ENCODE measurements around the gene TNFAIP8L1. TPM values are rescaled to one million over a fixed set of nuclear protein-coding genes. Genes with fewer than 3 reads are reported as not detected.

The TNFAIP8L1 gene
- total RNA-seq, 2 donors from 2014 or later = 4.0 to 6.2 TPM

- no peak for DNase-seq (ENCODE audit: low spot score)
- Histone ChIP-seq H3K36me3 (peaks cover 10 to 28% of the 10 kb centered on the region in 2 donors), H3K4me3 (no peak overlapping the region), H3K27me3 (replicated peaks; ENCODE audit: insufficient read depth) (no peaks in the 10 kb centered on the region), H3K9me3 (no peaks in the 10 kb centered on the region), H3K27ac (no peak overlapping the region), H3K4me1 (replicated peaks) (no peaks in the 10 kb centered on the region)
- WGBS = 92% methylated on average over 15 of the region's 15 CpGs
- TF ChIP-seq POLR2A (IDR thresholded peaks at IDR 0.05) = no peak
- TF ChIP-seq CTCF (IDR thresholded peaks at IDR 0.05) = peak in 1 of 4 experiments; percentile 7
- intact Hi-C loops (cut with DNase I) = no loop called here
Measured at GRCh38 chr19:4660181-4660791, 21.0 kb downstream of the TNFAIP8L1 start.

GRCh38 chr19:4660993-4661392, 21.7 kb downstream of the TNFAIP8L1 start:
- intact Hi-C loops (cut with DNase I) = no loop called here
- TF ChIP-seq POLR2AphosphoS5 (IDR thresholded peaks at IDR 0.05) (no peak), CTCF (IDR thresholded peaks at IDR 0.05) (no peak), POLR2A (IDR thresholded peaks at IDR 0.05) (no peak)
- no peak overlapping the region for H3K27ac ChIP-seq
- no peak for DNase-seq (ENCODE audit: low spot score)
- H3K27me3 ChIP-seq (replicated peaks; ENCODE audit: insufficient read depth) = no peaks in the 10 kb centered on the region
- H3K4me1 ChIP-seq (replicated peaks) = no peaks in the 10 kb centered on the region
- no peak overlapping the region for H3K4me3 ChIP-seq
- H3K36me3 ChIP-seq = peaks cover 10 to 28% of the 10 kb centered on the region in 2 donors
- no peaks in the 10 kb centered on the region for H3K9me3 ChIP-seq
- WGBS = 95% methylated on average over 4 of the region's 4 CpGs

GRCh38 chr19:4662020-4662695, 22.8 kb downstream of the TNFAIP8L1 start:
- Histone ChIP-seq H3K4me3 (no peak overlapping the region), H3K27ac (no peak overlapping the region), H3K4me1 (replicated peaks) (no peaks in the 10 kb centered on the region), H3K27me3 (replicated peaks; ENCODE audit: insufficient read depth) (no peaks in the 10 kb centered on the region), H3K36me3 (peaks cover 6 to 28% of the 10 kb centered on the region in 2 donors), H3K9me3 (no peaks in the 10 kb centered on the region)
- TF ChIP-seq POLR2A (IDR thresholded peaks at IDR 0.05) (no peak), CTCF (IDR thresholded peaks at IDR 0.05) (no peak), POLR2AphosphoS5 (IDR thresholded peaks at IDR 0.05) (no peak)
- 74% methylated on average over 20 of the region's 20 CpGs for WGBS
- intact Hi-C loops (cut with DNase I) = no loop called here
- DNase-seq (ENCODE audit: low spot score) = no peak

GRCh38 chr19:4662812-4663211, 23.5 kb downstream of the TNFAIP8L1 start:
- peaks cover 3 to 26% of the 10 kb centered on the region in 2 donors for H3K36me3 ChIP-seq
- H3K9me3 ChIP-seq = no peaks in the 10 kb centered on the region
- TF ChIP-seq POLR2AphosphoS5 (IDR thresholded peaks at IDR 0.05) (no peak), POLR2A (IDR thresholded peaks at IDR 0.05) (no peak), CTCF (IDR thresholded peaks at IDR 0.05) (no peak)
- H3K4me1 ChIP-seq (replicated peaks) = no peaks in the 10 kb centered on the region
- WGBS = 73% methylated on average over 6 of the region's 6 CpGs
- H3K4me3 ChIP-seq = no peak overlapping the region
- DNase-seq (ENCODE audit: low spot score) = no peak
- no peaks in the 10 kb centered on the region for H3K27me3 ChIP-seq (replicated peaks; ENCODE audit: insufficient read depth)
- H3K27ac ChIP-seq = no peak overlapping the region
- intact Hi-C loops (cut with DNase I) = no loop called here

GRCh38 chr19:4664642-4665041, 25.3 kb downstream of the TNFAIP8L1 start:
- Histone ChIP-seq H3K36me3 (peaks cover 3 to 8% of the 10 kb centered on the region in 2 donors), H3K27me3 (replicated peaks; ENCODE audit: insufficient read depth) (no peaks in the 10 kb centered on the region), H3K27ac (no peak overlapping the region), H3K4me3 (no peak overlapping the region), H3K4me1 (replicated peaks) (peaks cover 4% of the 10 kb centered on the region), H3K9me3 (no peaks in the 10 kb centered on the region)
- 95% methylated on average over 12 of the region's 12 CpGs for WGBS
- DNase-seq (ENCODE audit: low spot score) = no peak
- TF ChIP-seq POLR2AphosphoS5 (IDR thresholded peaks at IDR 0.05) (no peak), CTCF (IDR thresholded peaks at IDR 0.05) (no peak), POLR2A (IDR thresholded peaks at IDR 0.05) (no peak)
- intact Hi-C loops (cut with DNase I) = no loop called here
